ENCODE results near the gene COL4A6. TPM values are rescaled to one million over a fixed set of nuclear protein-coding genes. Genes with fewer than 3 reads are reported as not detected.

COL4A6 gene
- total RNA-seq, 1 donor from 2014 or later = under 0.01 TPM

GRCh38 chrX:108156082-108156481 is 282.1 kb downstream of the COL4A6 start:
- Histone ChIP-seq H3K4me1 (no peaks in the 10 kb centered on the region), H3K36me3 (peaks cover 0 to 4% of the 10 kb centered on the region in 2 donors), H3K4me3 (no peak overlapping the region), H3K27me3 (no peaks in the 10 kb centered on the region), H3K27ac (no peak overlapping the region), H3K9me3 (no peaks in the 10 kb centered on the region)
- TF ChIP-seq CTCF (IDR thresholded peaks at IDR 0.05) = no peak
- intact Hi-C loops (cut with DNase I) = no loop called here
- no peak for DNase-seq (ENCODE audit: low spot score in 2 of 2)

GRCh38 chrX:108148524-108148923 is 289.7 kb downstream of the COL4A6 start:
- H3K9me3 ChIP-seq = no peaks in the 10 kb centered on the region
- peaks cover 0 to 4% of the 10 kb centered on the region in 2 donors for H3K36me3 ChIP-seq
- H3K4me1 ChIP-seq = no peaks in the 10 kb centered on the region
- H3K27ac ChIP-seq = no peak overlapping the region
- no peak for DNase-seq (ENCODE audit: low spot score in 2 of 2)
- no peak for TF ChIP-seq CTCF (IDR thresholded peaks at IDR 0.05)
- intact Hi-C loops (cut with DNase I) = no loop called here
- no peaks in the 10 kb centered on the region for H3K27me3 ChIP-seq
- H3K4me3 ChIP-seq = no peak overlapping the region

- H3K4me1 ChIP-seq = no peaks in the 10 kb centered on the region
- H3K9me3 ChIP-seq = no peaks in the 10 kb centered on the region
- no peak for DNase-seq (ENCODE audit: low spot score in 2 of 2)
- no peaks in the 10 kb centered on the region for H3K27me3 ChIP-seq
- intact Hi-C loops (cut with DNase I) = no loop called here
- peaks cover 6 to 11% of the 10 kb centered on the region in 2 donors for H3K36me3 ChIP-seq
- no peak overlapping the region for H3K4me3 ChIP-seq
- H3K27ac ChIP-seq = no peak overlapping the region
- TF ChIP-seq CTCF (IDR thresholded peaks at IDR 0.05) = peak in 1 of 3 experiments; percentile 26
Measured at GRCh38 chrX:108138814-108139702, 299.2 kb downstream of the COL4A6 start.

- Histone ChIP-seq H3K4me3 (no peak overlapping the region), H3K9me3 (no peaks in the 10 kb centered on the region), H3K27me3 (no peaks in the 10 kb centered on the region), H3K27ac (no peak overlapping the region), H3K36me3 (peaks cover 6 to 7% of the 10 kb centered on the region in 2 donors), H3K4me1 (no peaks in the 10 kb centered on the region)
- intact Hi-C loops (cut with DNase I) = no loop called here
- no peak for TF ChIP-seq CTCF (IDR thresholded peaks at IDR 0.05)
- no peak for DNase-seq (ENCODE audit: low spot score in 2 of 2)
Measured at GRCh38 chrX:108134724-108135123, 303.5 kb downstream of the COL4A6 start.

GRCh38 chrX:108132876-108133275 is 305.3 kb downstream of the COL4A6 start:
- Histone ChIP-seq H3K9me3 (no peaks in the 10 kb centered on the region), H3K36me3 (no peaks in the 10 kb centered on the region), H3K4me3 (no peak overlapping the region), H3K27me3 (no peaks in the 10 kb centered on the region), H3K27ac (no peak overlapping the region), H3K4me1 (no peaks in the 10 kb centered on the region)
- intact Hi-C loops (cut with DNase I) = no loop called here
- DNase-seq (ENCODE audit: low spot score in 2 of 2) = no peak
- no peak for TF ChIP-seq CTCF (IDR thresholded peaks at IDR 0.05)

All from ascending aorta (tissue), 2 donors.